Neural crest cell (in vitro differentiated cells): ENCODE measurements around the gene CEPT1. TPM values are rescaled to one million over a fixed set of nuclear protein-coding genes. Genes with fewer than 3 reads are reported as not detected.

ENCODE experiments used
- DNase-seq: peaks from one replicate; pipeline ENCODE4 v3.0.0; 2021; ENCODE audit warnings: low read depth, mixed read lengths, low spot score
- H3K27ac Mint-ChIP-seq: one replicate; pipeline ENCODE4 v1.8.0; 2021; ENCODE audit warnings: mild to moderate bottlenecking, mixed read lengths; ENCODE audit not compliant: unreplicated experiment
- H3K27me3 Mint-ChIP-seq: 2 replicates; pipeline ENCODE4 v1.8.0; 2021; ENCODE audit warnings: low read depth, mild to moderate bottlenecking, mixed read lengths
- H3K36me3 Mint-ChIP-seq: 2 replicates; pipeline ENCODE4 v1.8.0; 2021; ENCODE audit warnings: low read depth, mild to moderate bottlenecking, mixed read lengths
- H3K4me1 Mint-ChIP-seq: 2 replicates; pipeline ENCODE4 v1.8.0; 2021; ENCODE audit warnings: mixed read lengths
- H3K4me3 Mint-ChIP-seq: one replicate; pipeline ENCODE4 v1.8.0; 2021; ENCODE audit warnings: mild to moderate bottlenecking, mixed read lengths
- H3K9me3 Mint-ChIP-seq: 2 replicates; pipeline ENCODE4 v1.8.0; 2021; ENCODE audit warnings: mixed read lengths
- total RNA-seq: library from RNA; stranded (reverse); gene quantifications from 2 replicates; pipeline ENCODE4 v1.2.1, GENCODE V29; 2021
- TF ChIP-seq, protein P1 (sequence below): fragments of 200-600 bp; sonication (generic); conservative IDR thresholded peaks from 2 replicates; pipeline ENCODE4 v1.5.0; 2021; ENCODE audit warnings: antibody characterized with exemption, mild to moderate bottlenecking

The CEPT1 gene
- total RNA-seq, 1 donor from 2014 or later, result 27.3 TPM

DNA sequence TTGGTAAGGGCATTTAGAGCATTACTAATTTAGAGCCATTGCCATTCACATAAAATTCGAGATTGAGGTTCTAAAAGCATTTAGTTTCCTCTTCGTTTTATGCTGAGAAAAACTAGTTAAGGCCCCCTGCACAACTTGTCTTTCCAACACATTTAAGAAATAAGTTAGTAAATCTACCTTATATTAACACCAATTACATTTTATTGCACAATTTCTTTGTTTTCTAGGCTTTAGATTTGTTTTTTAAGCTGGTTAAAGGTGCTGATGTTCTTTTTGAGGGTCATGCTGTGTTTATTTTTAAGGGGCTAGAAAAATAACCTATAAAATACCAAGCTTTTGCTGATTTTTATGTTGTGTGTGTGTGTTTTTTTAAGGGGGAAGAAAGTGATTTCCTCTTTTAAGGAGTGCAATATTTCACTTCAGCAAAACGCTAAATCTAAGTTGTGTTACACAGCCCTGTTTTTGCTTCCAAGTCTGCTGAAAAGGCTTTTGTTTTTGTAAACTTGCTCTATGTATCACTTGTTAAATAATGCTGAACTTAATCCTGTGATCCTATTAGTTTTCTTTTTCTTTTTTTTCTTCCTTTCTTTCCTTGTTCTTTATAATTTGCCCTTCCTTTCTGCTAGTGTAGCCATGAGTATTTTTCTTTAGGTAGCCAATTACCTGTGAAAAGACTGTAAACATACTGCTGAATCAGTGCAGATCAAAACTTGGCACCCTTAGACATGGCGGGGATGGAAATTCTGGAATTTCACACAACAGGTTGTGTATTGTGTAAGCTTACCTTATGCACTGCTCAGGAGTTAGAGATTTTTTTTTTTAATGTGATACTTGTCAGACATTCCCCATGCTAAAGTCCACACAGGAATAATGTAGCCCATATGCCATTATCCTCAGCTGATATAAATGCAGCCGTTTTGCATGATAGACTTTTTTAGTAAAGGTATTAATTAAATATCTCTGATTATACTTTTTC, 1.5 kb downstream of the CEPT1 start:
- Mint-ChIP-seq H3K9me3 (no peaks in the 10 kb centered on the region), H3K36me3 (no peaks in the 10 kb centered on the region), H3K27ac (no peak overlapping the region)

DNA sequence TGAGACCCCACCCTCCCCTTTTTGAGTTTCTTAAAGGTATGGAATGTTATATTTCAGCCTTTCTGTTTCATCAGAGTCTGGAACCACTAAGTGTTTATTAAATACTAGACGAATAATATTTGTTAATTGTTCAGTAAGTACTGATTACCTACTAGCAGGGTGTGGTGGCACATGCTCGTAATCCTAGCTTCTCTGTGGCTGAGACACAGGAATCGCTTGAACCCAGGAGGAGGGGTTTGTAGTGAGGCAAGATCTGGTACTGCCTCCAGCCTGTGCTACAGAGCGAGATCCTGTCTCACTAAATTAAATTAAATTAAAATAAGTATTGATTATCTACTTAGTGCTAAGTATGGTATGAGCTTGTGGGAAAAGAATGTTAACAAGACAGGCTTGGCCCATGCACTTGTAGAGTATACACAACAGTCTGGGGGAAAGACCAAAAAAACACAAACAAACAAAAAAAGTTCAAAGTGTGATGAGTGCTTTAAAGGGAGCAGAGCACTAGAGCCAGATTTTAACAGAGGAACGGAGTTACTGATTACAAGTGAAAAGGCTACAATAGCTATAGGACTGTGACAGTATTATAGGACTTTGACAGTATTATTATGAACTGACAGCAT, 2.4 kb downstream of the CEPT1 start:
- peak overlapping the region; percentile 49 for H3K4me3 Mint-ChIP-seq
- H3K27me3 Mint-ChIP-seq, result no peaks in the 10 kb centered on the region
- no peaks in the 10 kb centered on the region for H3K36me3 Mint-ChIP-seq
- peaks cover 32% of the 10 kb centered on the region for H3K4me1 Mint-ChIP-seq
- H3K9me3 Mint-ChIP-seq, result no peaks in the 10 kb centered on the region
- H3K27ac Mint-ChIP-seq, result no peak overlapping the region
- TF ChIP-seq, protein P1, sequence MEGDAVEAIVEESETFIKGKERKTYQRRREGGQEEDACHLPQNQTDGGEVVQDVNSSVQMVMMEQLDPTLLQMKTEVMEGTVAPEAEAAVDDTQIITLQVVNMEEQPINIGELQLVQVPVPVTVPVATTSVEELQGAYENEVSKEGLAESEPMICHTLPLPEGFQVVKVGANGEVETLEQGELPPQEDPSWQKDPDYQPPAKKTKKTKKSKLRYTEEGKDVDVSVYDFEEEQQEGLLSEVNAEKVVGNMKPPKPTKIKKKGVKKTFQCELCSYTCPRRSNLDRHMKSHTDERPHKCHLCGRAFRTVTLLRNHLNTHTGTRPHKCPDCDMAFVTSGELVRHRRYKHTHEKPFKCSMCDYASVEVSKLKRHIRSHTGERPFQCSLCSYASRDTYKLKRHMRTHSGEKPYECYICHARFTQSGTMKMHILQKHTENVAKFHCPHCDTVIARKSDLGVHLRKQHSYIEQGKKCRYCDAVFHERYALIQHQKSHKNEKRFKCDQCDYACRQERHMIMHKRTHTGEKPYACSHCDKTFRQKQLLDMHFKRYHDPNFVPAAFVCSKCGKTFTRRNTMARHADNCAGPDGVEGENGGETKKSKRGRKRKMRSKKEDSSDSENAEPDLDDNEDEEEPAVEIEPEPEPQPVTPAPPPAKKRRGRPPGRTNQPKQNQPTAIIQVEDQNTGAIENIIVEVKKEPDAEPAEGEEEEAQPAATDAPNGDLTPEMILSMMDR, result no peak
- no peak for DNase-seq

More for the DNA sequence above, 1.5 kb downstream of the CEPT1 start:
- Mint-ChIP-seq H3K4me3 (peak overlapping the region; percentile 99), H3K4me1 (peaks cover 32% of the 10 kb centered on the region), H3K27me3 (no peaks in the 10 kb centered on the region)
- no peak for DNase-seq
- TF ChIP-seq, protein P1, result no peak

DNA sequence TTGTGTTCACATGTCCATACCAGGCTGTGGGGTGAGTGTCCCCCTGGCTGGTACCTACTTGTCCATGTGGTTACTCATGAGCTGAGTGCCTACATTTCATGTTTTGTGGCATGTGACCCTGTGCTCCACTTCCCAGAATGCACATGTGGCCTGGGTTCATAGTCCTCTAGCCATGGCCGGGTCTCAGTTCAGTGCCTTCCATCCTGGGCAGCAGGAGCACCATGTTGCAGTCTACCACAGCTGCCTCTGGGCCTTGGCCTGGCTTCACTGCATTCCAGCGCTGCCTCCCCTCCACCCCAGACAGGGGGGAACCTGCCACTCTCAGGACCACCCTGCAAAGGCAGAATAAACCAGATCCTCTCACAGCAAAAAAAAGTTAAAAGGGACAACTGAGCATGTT, 5.5 kb downstream of the CEPT1 start:
- H3K27ac Mint-ChIP-seq, result no peak overlapping the region
- no peak for DNase-seq
- no peak overlapping the region for H3K4me3 Mint-ChIP-seq
- H3K36me3 Mint-ChIP-seq, result peaks cover 2% of the 10 kb centered on the region
- peaks cover 12% of the 10 kb centered on the region for H3K4me1 Mint-ChIP-seq
- no peaks in the 10 kb centered on the region for H3K27me3 Mint-ChIP-seq
- H3K9me3 Mint-ChIP-seq, result no peaks in the 10 kb centered on the region
- TF ChIP-seq, protein P1, result no peak

DNA sequence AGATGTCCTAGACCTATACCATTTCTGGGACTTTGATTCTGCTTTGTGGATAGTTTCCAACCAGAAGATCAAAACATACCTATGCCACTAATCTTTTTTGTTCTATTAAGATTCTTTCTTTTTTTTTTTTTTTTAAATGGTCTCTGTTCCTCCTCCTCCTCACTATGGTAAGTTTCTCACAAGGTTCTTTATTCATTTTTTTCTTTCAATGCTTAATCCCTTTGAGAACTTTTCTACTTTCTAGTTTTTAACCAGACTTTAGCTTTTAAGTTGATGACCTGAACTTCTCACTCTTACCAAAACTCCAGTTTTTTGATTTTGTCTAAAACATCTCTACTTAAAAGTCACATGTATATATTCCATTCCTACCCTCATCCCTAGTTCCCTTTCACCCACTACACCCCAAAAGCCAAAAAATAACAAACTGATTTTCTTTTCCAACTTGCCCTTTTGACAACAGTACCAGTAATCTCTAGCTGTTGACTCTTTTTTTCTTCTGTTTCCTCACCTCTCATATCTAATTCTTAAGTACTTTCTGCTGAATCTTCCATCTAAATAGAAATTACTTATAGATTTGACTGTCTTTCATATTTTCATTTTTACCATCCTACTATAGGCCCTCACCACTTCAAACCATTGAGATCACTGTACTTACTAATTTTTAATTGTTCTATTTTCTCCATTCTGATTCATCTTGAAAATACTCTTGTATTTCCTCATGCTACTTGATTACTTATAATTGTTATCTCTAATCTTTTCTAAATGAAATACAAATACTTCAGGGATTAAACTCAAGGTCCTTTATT, 6.1 kb downstream of the CEPT1 start:
- Mint-ChIP-seq H3K4me3 (peak overlapping the region; percentile 4), H3K27me3 (no peaks in the 10 kb centered on the region), H3K27ac (no peak overlapping the region)

DNA sequence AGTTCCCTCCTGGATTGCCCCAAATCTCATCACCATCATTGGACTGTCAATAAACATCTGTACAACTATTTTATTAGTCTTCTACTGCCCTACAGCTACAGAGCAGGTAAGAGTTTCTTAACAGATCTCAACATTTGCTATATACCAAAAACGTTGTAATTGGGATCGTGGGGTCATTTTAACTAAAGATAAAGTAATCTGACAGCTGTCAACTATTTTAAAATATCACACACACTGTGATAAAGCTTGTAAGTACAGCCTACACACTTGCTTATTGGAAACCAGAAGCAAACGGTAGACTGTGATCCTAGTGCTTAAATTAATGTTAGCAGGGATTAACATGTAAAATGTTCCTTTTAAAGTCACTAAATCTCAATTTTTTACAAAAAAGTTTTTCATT, 7.9 kb downstream of the CEPT1 start:
- no peak overlapping the region for H3K4me3 Mint-ChIP-seq
- H3K27ac Mint-ChIP-seq, result no peak overlapping the region
- TF ChIP-seq, protein P1, result no peak
- DNase-seq, result no peak
- no peaks in the 10 kb centered on the region for H3K9me3 Mint-ChIP-seq
- no peaks in the 10 kb centered on the region for H3K4me1 Mint-ChIP-seq
- H3K36me3 Mint-ChIP-seq, result peaks cover 16% of the 10 kb centered on the region
- H3K27me3 Mint-ChIP-seq, result no peaks in the 10 kb centered on the region

More for the DNA sequence above, 6.1 kb downstream of the CEPT1 start:
- Mint-ChIP-seq H3K4me1 (peaks cover 8% of the 10 kb centered on the region), H3K9me3 (no peaks in the 10 kb centered on the region), H3K36me3 (peaks cover 2% of the 10 kb centered on the region)
- DNase-seq, result no peak
- TF ChIP-seq, protein P1, result no peak
